GM18858 (cell line): ENCODE data around the gene SPTBN4.
"Not testable (repeated sequence)": the region's sequence is repeated elsewhere in the genome, so short reads cannot be mapped to it uniquely, and the experiment has no call there.

ENCODE experiments used
- ATAC-seq: cut with Tn5 transposase; IDR thresholded peaks from one replicate; pipeline ENCODE4 v1.9.1; 2021; ENCODE audit not compliant: unreplicated experiment

The SPTBN4 gene

GRCh38 chr19:40466985-40467734, at the start of gene SPTBN4:
TSS of gene SPTBN4 (plus strand) at chr19:40467001. CDS start at chr19:40472622, 5,621 bp downstream.
- no peak for ATAC-seq

- ATAC-seq = no peak
Measured at GRCh38 chr19:40417643-40417981, 49.2 kb upstream of the SPTBN4 start.

- no peak for ATAC-seq
Measured at GRCh38 chr19:40418040-40418439, 48.8 kb upstream of the SPTBN4 start.

DNA sequence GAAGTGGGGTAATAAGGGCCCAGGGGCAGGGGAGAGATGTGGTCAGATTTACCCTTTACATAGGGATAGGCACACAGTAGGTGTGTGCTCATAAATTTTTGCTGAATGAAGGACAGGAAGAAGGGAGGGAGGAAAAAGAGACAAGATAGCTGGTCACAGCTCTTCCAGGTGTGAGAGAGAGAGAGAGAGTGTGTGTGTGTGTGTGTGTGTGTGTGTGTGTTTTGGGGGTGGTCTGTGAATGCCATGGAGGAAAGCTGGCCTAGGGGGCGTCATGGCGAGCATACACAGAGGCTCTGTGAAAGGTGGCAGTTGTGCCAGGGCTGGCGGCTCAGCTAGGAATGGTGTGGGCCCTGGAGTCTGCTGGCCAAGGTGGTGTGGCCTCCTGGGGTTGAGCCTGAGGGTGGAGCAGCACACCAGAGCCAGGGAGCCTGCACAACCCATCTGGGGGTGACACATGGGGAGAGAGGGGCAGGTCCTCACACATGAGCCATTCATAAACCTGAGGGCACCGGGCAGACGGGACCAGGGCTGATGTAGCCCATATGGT, 47.7 kb upstream of the SPTBN4 start:
- no peak for ATAC-seq

- ATAC-seq = no peak
Measured at GRCh38 chr19:40419780-40420179, 47.0 kb upstream of the SPTBN4 start.

GRCh38 chr19:40420451-40420765, 46.4 kb upstream of the SPTBN4 start:
- no peak for ATAC-seq

- no peak for ATAC-seq
Measured at GRCh38 chr19:40420766-40421765, 45.7 kb upstream of the SPTBN4 start.

DNA sequence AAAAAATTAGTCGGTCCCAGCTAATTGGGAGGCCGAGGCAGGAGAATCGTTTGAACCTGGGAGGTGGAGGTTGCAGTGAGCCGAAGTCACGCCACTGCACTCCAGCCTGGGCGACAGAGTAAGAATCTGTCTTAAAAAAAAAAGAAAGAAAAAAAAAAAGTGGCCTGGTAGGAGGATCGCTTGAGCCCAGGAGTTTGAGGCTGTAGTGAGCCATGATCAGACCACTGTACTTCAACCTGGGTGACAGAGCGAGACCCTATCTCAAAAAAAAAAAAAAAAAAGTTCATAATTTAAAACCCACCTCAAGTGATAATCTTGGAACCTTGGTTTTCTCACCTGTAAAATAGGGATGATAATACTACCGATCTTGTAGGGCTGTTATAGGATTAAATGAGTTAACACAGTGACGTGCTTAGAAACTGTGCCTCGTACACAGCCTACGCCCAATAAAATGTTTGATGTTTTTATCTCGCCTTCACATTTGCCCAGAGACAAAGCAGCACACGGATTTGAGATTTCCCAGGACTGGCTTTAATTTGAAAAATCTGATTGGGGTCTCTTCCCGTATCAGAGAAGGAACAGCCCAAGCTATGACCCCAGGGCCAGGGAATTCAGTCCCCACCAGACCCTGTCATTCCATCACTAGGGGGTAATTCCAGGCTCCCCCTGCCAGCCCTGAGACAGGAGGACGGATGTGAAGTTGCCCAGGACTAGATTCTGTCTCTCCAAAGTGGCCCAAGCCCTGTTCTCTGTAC, 44.6 kb upstream of the SPTBN4 start:
- no peak for ATAC-seq

DNA sequence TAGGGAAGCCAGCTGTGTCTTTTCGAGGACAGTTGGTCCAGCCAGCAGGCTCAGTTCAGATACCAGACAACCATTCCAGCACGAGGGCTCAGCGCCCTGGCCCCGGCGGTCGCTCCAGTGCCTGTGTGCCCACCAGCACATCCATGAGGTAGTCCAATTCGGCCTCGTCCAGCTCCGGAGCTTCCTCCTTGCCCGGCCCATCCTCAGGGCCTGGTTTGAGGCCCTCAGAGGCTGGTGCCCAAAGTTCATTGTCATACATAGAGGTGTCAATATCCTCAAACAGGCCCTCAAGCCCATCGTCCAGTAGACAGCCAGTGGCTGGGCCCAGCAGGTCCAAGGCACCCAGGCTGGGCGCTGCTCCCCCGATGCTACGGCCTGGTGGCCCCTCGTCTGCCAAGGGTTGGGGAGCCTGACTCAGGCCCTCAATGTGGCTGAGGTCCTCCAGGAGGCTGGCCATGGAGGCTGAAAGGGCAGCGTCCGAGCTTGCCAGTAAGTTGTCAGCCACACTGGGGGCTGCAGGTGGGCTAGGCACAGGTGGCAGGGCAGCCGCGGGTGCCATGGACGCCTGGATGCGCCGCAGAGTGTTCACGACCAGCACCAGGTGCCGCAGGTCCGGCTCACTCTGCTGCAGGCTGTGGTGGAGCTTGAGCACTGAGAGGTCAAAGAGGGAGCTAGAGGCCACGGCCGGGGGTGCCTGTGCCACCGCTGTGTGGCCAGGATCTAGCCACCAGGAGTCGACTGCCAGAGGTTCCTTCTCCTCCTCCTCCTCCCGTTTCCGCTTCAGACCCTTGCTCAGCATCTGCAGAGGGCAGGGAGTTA, 43.8 kb upstream of the SPTBN4 start:
- ATAC-seq = no peak

DNA sequence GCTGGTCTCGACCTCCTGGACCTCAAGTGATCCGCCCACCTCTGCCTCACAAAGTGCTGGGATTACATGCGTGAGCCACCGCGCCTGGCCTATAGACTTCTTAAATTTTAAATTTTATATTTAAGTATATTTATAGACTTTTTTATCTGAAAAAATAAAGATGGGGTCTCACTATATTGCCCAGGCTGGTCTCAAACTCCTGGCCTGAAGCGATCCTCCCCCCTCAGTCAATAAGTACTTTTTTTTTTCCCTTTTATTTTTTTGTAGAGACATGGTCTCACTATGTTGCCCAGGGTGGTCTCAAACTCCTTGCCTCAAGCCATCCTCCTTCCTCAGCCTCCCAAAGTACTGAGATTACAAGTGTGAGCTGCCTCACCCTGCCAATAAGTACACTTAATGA, 42.9 kb upstream of the SPTBN4 start:
- ATAC-seq = no peak

DNA sequence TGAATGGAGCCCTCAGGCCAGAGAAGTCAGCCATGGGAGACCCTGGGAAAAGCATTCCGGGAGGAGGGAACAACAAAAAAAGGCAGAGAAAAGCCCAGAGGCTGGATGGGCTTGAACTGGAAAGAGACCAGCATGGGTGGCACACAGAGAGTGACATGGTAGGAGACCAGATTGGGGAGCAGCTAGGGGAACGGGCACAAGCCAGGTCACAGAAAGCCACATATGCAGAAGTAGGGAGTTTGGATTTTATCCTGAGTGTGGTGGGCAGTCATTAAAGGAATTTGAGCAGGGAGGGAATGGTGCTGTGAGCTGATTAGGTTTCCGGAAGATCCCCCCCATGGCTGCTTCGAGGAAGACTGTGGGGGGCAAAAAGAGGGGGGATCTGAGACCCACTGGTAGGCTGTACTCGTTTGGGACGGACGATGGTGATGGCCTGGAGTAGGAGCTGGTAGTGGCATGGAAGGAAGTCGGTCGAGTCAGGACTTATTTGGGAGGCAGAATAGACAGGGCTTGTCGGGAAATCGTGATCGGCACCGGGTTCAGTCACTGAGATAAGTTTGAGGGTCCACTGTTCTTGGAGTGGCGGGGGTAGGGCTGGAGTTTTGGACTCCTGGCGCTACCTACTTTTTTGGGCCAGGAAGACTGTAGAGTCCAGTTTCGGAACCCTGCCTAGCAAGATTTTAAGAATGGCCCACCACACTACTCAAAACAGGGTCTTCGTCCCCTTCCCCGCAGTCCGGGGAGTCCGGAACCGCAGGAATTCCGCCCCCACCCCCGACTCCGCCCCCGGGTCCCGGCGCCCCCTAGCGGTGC, 42.0 kb upstream of the SPTBN4 start:
- ATAC-seq = no peak

DNA sequence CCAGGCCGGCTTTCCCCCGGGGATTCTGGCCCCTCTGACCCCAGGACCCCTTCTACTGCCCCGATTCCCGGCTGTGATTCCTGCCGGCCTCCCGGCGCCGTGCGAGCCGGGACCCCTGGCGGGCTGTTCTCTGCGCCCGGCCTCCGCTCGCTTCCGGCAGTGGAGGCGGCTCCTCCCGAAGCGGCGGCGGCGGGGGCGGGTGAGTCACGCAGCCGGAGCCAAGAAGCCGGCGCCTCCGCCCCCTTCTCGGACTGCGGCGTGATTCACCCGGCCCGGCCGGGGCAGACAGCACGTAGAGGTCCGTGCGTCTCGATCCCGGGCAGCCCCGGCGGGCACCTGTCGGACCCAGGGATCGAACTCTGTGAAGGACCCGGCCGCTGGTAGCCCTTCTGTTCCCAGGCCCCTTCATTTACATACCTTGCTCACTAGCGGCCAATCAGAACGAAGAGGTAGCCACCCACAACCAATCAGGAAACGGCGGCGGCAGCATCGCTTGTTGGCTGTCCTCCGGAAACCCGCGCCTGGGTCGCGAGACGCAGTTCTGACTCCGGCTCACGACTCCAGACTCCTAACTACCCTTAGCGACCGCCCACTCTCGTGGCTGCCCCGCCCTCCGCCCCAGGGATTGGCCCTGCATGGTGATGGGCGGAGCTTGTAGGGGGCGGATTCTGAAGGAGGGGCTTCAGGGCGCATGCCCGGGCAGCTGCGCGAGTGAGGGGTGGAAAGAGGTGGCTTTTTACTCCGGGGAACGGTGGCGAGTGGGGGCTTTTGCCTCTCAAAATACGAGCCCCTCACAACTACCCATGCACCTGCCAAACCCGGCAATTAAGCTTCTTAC, 41.1 kb upstream of the SPTBN4 start, which contains the start of gene SERTAD1:
Gene SERTAD1, minus strand, starts transcription at position 543 of the 838 bp plus-strand sequence. CDS start 2,446 bp downstream, outside the sequence.
- peak; percentile 69 for ATAC-seq

GRCh38 chr19:40428197-40428596, 38.6 kb upstream of the SPTBN4 start:
- ATAC-seq = not testable (repeated sequence)

DNA sequence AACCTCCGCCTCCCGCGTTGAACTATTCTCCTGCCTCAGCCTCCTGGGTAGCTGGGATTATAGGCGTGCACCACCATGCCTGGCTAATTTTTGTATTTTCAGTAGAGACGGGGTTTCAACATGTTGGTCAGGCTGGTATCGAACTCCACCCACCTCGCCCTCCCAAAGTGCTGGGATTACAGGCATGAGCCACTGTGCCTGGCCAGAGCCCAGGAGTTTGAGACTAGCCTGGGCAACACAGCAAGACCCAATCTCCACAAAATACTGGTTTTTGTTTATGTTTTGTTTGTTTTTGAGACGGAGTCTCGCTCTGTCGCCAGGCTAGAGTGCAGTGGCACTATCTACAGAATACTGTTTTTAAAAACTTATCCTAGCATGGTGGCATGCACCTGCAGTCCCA, 36.6 kb upstream of the SPTBN4 start:
- ATAC-seq = not testable (repeated sequence)

DNA sequence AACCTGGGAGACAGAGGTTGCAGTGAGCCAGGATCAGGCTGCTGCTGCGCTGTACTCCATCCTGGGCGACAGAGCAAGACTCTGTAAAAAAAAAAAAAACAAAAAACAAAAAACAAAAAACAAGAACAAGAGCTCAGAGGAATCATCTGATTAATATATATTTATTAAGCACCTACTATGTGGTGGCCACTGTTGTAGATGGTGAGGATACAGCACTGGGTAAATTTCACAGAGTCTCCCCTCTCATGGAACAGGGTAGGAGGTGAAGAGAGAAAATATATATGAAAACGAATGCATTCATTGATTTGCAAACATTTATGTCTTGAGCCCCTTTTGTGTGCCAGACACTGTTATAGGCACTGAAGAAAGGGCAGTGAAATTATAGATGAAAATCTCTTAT, 35.1 kb upstream of the SPTBN4 start:
- ATAC-seq = no peak

DNA sequence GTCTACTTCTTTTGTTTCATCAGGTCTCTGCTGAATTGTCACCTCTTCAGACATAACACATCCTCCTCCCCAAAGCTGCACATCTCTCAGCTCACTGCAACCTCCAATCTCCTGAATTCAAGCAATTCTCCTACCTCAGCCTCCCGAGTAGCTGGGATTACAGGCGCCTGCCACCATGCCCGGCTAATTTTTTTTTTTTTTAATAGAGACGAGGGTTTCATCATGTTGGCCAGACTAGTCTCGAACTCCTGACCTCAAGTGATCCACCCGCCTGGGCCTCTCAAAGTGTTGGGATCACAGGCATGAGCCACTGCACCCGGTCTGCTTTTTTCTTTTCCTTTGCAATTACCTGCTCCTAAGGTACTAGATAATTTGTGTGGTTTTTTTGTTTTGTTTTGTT, 34.0 kb upstream of the SPTBN4 start:
- not testable (repeated sequence) for ATAC-seq

- no peak for ATAC-seq
Measured at GRCh38 chr19:40433391-40434216, 33.2 kb upstream of the SPTBN4 start.

GRCh38 chr19:40438284-40438683, 28.5 kb upstream of the SPTBN4 start:
- ATAC-seq = no peak
